ENCODE measurements around the gene ABHD17A. TPM values are rescaled to one million over a fixed set of nuclear protein-coding genes. Genes with fewer than 3 reads are reported as not detected.
A peak's percentile ranks its signal among the peaks of the same experiment; 100 is the strongest.

ABHD17A gene
- total RNA-seq, 2 donors from 2014 or later = 96.8 to 143 TPM

GRCh38 chr19:1860042-1860775 lies 25.1 kb downstream of the ABHD17A start:
- H3K27ac ChIP-seq = no peak overlapping the region
- H3K27me3 ChIP-seq (replicated peaks; ENCODE audit: insufficient read depth) = no peaks in the 10 kb centered on the region
- H3K4me1 ChIP-seq (ENCODE audit: control insufficient read depth in 1 of 2, low read depth in 2 of 2) = peaks cover 42 to 67% of the 10 kb centered on the region in 2 donors

GRCh38 chr19:1859331-1859781 lies 25.9 kb downstream of the ABHD17A start:
- Histone ChIP-seq H3K4me1 (ENCODE audit: control insufficient read depth in 1 of 2, low read depth in 2 of 2) (peaks cover 45 to 65% of the 10 kb centered on the region in 2 donors), H3K27ac (no peak overlapping the region), H3K27me3 (replicated peaks; ENCODE audit: insufficient read depth) (no peaks in the 10 kb centered on the region), H3K9me3 (no peaks in the 10 kb centered on the region), H3K36me3 (no peaks in the 10 kb centered on the region), H3K4me3 (no peak overlapping the region)
- DNase-seq (ENCODE audit: low spot score) = no peak
- TF ChIP-seq CTCF (IDR thresholded peaks at IDR 0.05) = no peak
- no peak for ATAC-seq (ENCODE audit: insufficient number of reproducible peaks, low FRiP score, low read depth)

More at GRCh38 chr19:1860042-1860775, 25.1 kb downstream of the ABHD17A start:
- Histone ChIP-seq H3K36me3 (no peaks in the 10 kb centered on the region), H3K9me3 (no peaks in the 10 kb centered on the region), H3K4me3 (no peak overlapping the region)
- ATAC-seq (ENCODE audit: insufficient number of reproducible peaks, low FRiP score, low read depth) = no peak
- no peak for TF ChIP-seq CTCF (IDR thresholded peaks at IDR 0.05)
- no peak for DNase-seq (ENCODE audit: low spot score)

GRCh38 chr19:1858412-1859081 lies 26.7 kb downstream of the ABHD17A start:
- no peak for DNase-seq (ENCODE audit: low spot score)
- no peak for ATAC-seq (ENCODE audit: insufficient number of reproducible peaks, low FRiP score, low read depth)
- no peak for TF ChIP-seq CTCF (IDR thresholded peaks at IDR 0.05)
- Histone ChIP-seq H3K4me1 (ENCODE audit: control insufficient read depth in 1 of 2, low read depth in 2 of 2) (peaks cover 47 to 71% of the 10 kb centered on the region in 2 donors), H3K27ac (no peak overlapping the region), H3K4me3 (no peak overlapping the region), H3K27me3 (replicated peaks; ENCODE audit: insufficient read depth) (no peaks in the 10 kb centered on the region), H3K36me3 (no peaks in the 10 kb centered on the region), H3K9me3 (no peaks in the 10 kb centered on the region)

- Histone ChIP-seq H3K9me3 (no peaks in the 10 kb centered on the region), H3K36me3 (no peaks in the 10 kb centered on the region), H3K4me3 (peak overlapping the region; percentile 68), H3K27me3 (replicated peaks; ENCODE audit: insufficient read depth) (no peaks in the 10 kb centered on the region), H3K27ac (peak overlapping the region; percentile 38 to 75), H3K4me1 (ENCODE audit: control insufficient read depth in 1 of 2, low read depth in 2 of 2) (peaks cover 52 to 73% of the 10 kb centered on the region in 2 donors)
- no peak for TF ChIP-seq CTCF (IDR thresholded peaks at IDR 0.05)
- DNase-seq (ENCODE audit: low spot score) = no peak
- no peak for ATAC-seq (ENCODE audit: insufficient number of reproducible peaks, low FRiP score, low read depth)
Measured at GRCh38 chr19:1857648-1858326, 27.5 kb downstream of the ABHD17A start.

Measured in thoracic aorta (tissue), 2 donors.